ENCODE results near the gene NHLRC4.

The NHLRC4 gene

GRCh38 chr16:582218-582613 is 15.4 kb downstream of the NHLRC4 start:
- Histone ChIP-seq H3K36me3 (ENCODE audit: control insufficient read depth, insufficient read depth, low read length) (peaks cover 7% of the 10 kb centered on the region), H3K27ac (ENCODE audit: low read depth, low read length, severe bottlenecking) (no peak overlapping the region), H3K4me3 (ENCODE audit: extremely low read depth, insufficient read depth, low read length, poor library complexity, severe bottlenecking) (no peak overlapping the region), H3K4me1 (ENCODE audit: control insufficient read depth, insufficient read depth, low read length, poor library complexity, severe bottlenecking) (no peaks in the 10 kb centered on the region), H3K9me3 (ENCODE audit: control insufficient read depth, low read length) (no peaks in the 10 kb centered on the region)
- 95 to 96% methylated on average over 2 to 12 of the region's 18 CpGs for WGBS, 2 experiments (ENCODE audit: insufficient coverage in 2 of 2)

DNA sequence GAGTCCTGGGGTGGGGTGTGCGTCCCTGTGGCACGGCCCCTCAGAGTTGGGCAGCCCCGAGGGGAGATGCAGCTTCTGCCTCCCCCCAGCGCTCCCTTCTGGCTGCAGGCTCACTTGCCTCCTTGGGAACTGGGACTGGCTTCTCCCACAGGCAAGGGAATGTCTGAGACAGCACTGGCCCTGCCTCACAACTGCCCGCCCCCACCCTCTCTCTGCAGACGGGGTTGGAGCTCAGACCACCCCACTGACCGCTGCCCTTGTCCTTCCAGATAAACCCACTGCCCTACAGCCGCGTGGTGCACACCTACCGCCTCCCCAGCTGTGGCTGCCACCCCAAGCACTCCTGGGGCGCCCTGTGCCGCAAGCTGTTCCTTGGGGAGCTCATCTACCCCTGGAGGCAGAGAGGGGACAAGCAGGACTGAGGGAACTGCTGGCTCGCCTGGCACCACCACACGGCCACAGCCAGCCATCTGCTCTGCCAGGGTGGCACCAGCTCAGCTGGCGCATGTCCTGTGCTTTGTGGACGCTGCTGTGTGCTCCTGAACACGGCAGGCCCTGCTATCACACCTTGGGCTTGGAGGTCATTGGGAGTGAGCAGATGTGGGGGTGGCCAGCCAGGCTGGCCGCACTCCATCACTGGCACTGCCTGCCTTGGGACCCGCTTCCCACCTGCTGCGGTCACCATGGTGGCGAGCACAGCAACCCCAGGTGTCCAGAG is 16.0 kb downstream of the NHLRC4 start:
- no peak overlapping the region for H3K4me3 ChIP-seq (ENCODE audit: extremely low read depth, insufficient read depth, low read length, poor library complexity, severe bottlenecking)

DNA sequence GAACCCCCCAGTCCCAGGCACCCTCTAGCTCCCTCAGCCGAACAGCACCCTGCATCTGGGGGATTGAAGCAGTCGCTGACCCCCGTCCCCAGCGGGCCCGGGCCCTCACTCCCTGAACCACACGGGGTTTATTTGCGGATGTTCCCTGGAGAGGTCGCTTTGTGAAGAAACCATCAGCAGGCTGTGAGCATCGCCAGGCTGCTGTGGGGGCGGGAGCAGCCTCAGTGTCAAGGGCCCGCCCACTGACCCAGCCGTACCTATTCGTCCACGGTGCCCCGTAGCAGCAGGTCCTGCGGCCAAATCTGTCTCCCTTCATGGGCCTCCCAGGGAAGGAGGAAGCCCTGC is 16.6 kb downstream of the NHLRC4 start:
- Histone ChIP-seq H3K36me3 (ENCODE audit: control insufficient read depth, insufficient read depth, low read length) (peaks cover 7% of the 10 kb centered on the region), H3K4me1 (ENCODE audit: control insufficient read depth, insufficient read depth, low read length, poor library complexity, severe bottlenecking) (peaks cover 8% of the 10 kb centered on the region), H3K27ac (ENCODE audit: low read depth, low read length, severe bottlenecking) (no peak overlapping the region), H3K9me3 (ENCODE audit: control insufficient read depth, low read length) (no peaks in the 10 kb centered on the region), H3K4me3 (ENCODE audit: extremely low read depth, insufficient read depth, low read length, poor library complexity, severe bottlenecking) (no peak overlapping the region)
- WGBS, 2 experiments (ENCODE audit: insufficient coverage in 2 of 2): 32 to 33% methylated on average over 15 to 16 of the region's 16 CpGs

More for the DNA sequence above, 16.0 kb downstream of the NHLRC4 start:
- Histone ChIP-seq H3K27ac (ENCODE audit: low read depth, low read length, severe bottlenecking) (no peak overlapping the region), H3K4me1 (ENCODE audit: control insufficient read depth, insufficient read depth, low read length, poor library complexity, severe bottlenecking) (peaks cover 2% of the 10 kb centered on the region), H3K9me3 (ENCODE audit: control insufficient read depth, low read length) (no peaks in the 10 kb centered on the region), H3K36me3 (ENCODE audit: control insufficient read depth, insufficient read depth, low read length) (peaks cover 7% of the 10 kb centered on the region)
- 86 to 90% methylated on average over 14 to 21 of the region's 21 CpGs for WGBS, 2 experiments (ENCODE audit: insufficient coverage in 2 of 2)

DNA sequence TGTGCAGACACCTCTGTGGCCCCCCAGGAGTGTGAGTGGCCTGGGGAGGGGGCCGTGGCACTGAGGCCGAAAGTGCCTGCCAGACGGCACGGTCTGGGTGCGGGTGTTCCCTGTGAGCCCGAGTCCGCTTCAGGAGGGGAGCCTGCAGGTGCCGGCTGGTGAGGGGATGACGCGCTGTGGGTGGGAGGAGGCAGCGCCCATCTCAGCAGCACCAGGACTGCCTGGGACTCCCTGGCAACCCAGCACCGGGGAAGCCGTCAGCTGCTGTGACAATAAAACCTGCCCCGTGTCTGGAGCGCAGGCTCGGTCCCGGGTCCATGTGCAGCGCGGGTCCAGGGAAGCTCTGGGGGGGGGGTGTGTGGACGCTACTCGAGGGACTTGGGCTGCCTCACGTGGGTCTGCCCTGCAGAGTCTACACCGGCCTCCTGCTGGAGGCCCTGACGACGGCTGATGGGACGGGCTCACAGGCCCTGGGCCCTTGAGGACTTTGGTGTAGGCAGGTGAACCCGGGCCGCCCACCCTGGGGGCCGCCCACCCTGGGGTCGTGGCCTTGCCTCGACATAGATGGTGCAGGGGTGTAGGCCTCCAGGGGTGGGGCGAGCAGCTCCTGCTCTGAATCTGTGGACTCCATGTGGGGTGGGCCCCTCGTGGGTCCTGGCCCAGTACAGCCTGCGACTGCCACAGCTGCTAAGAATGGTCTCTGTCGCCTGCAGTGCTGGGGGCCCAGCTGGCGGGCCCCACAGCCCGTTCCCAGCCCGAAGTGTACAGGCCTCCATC is 17.2 kb downstream of the NHLRC4 start:
- no peak overlapping the region for H3K4me3 ChIP-seq (ENCODE audit: extremely low read depth, insufficient read depth, low read length, poor library complexity, severe bottlenecking)
- peaks cover 8% of the 10 kb centered on the region for H3K4me1 ChIP-seq (ENCODE audit: control insufficient read depth, insufficient read depth, low read length, poor library complexity, severe bottlenecking)
- H3K9me3 ChIP-seq (ENCODE audit: control insufficient read depth, low read length): no peaks in the 10 kb centered on the region
- H3K36me3 ChIP-seq (ENCODE audit: control insufficient read depth, insufficient read depth, low read length): peaks cover 7% of the 10 kb centered on the region
- WGBS, 2 experiments (ENCODE audit: insufficient coverage in 2 of 2): 67 to 69% methylated on average over 22 to 27 of the region's 38 CpGs
- no peak overlapping the region for H3K27ac ChIP-seq (ENCODE audit: low read depth, low read length, severe bottlenecking)

- Histone ChIP-seq H3K27ac (ENCODE audit: low read depth, low read length, severe bottlenecking) (no peak overlapping the region), H3K9me3 (ENCODE audit: control insufficient read depth, low read length) (no peaks in the 10 kb centered on the region), H3K4me3 (ENCODE audit: extremely low read depth, insufficient read depth, low read length, poor library complexity, severe bottlenecking) (no peak overlapping the region), H3K36me3 (ENCODE audit: control insufficient read depth, insufficient read depth, low read length) (peaks cover 3% of the 10 kb centered on the region), H3K4me1 (ENCODE audit: control insufficient read depth, insufficient read depth, low read length, poor library complexity, severe bottlenecking) (peaks cover 8% of the 10 kb centered on the region)
- WGBS, 2 experiments (ENCODE audit: insufficient coverage in 2 of 2): 48 to 49% methylated on average over 9 to 10 of the region's 10 CpGs
These were observed 18.5 kb downstream of the NHLRC4 start for GRCh38 chr16:585351-585750.

DNA sequence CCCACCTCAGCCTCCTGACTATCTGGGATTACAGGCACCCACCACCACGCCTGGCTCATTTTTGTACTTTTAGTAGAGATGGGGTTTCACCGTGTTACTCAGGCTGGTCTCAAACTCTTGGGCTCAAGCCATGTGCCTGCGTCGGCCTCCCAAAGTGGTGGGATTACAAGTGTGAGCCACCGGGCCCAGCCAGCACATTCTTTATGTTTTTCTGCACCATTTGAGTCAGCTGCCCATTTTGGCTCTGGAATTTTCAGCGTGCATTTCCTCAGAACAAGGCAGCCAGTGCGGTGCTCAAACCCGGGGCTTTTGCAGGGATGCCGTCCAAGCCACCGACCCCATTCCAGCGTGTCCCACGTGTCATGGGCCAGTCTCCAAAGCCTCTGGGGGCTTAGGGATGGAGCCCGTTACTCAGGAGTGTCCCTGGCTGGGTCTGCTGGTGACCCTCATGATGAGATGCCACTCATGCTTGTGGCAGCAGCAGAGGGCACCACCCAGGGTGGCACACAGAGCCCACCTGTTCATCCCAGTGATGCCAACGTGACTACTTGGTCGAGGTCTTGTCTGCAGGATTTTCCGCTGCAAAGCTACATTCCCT is 19.3 kb downstream of the NHLRC4 start:
- Histone ChIP-seq H3K4me1 (ENCODE audit: control insufficient read depth, insufficient read depth, low read length, poor library complexity, severe bottlenecking) (peaks cover 10% of the 10 kb centered on the region), H3K4me3 (ENCODE audit: extremely low read depth, insufficient read depth, low read length, poor library complexity, severe bottlenecking) (no peak overlapping the region), H3K36me3 (ENCODE audit: control insufficient read depth, insufficient read depth, low read length) (no peaks in the 10 kb centered on the region), H3K9me3 (ENCODE audit: control insufficient read depth, low read length) (no peaks in the 10 kb centered on the region), H3K27ac (ENCODE audit: low read depth, low read length, severe bottlenecking) (no peak overlapping the region)
- 73% methylated on average over 15 to 16 of the region's 16 CpGs for WGBS, 2 experiments (ENCODE audit: insufficient coverage in 2 of 2)

DNA sequence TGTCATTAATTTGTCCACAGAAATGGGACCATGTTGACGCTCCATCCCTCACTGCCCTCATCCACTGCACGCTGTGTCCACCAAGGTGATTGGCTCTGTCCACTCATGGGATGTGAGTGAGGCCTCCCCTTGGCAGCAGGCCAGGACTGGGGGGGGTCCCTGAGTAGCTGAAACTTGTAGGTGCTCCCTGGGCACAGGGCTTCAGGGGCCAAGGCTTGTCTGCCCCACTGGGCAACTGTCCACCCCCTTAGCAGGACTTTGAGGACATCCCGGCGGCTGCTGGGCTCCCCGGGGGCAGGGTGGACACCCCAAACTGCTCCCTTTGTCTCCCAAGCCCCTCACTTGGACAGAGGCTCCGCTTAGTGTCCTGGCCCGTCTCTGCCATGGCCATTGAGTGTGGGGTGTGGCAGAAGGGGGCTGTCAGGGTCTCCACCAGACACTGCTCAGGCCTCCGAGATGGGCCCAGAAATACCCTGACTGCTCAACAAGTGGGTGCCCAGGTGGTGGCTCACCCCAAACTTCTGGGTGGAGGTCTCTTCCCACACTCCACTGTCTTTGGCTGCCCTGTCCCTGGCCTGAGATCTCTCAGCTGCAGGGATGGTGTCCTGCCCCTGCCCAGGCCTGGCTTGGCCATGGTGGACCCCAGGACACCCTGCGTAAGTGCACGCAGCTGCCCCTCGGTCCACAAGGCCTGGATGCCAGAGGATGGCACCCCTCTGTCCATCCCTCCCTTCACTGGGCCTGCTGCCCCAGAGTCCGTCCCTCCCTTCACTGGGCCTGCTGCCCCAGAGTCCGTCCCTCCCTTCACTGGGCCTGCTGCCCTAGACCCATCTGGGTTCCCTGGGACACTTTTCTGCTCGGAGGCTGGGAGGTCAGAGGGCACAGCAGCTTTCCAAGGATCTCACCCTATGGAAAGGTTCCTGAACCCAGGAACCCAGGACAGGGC is 20.1 kb downstream of the NHLRC4 start:
- Histone ChIP-seq H3K4me1 (ENCODE audit: control insufficient read depth, insufficient read depth, low read length, poor library complexity, severe bottlenecking) (peaks cover 11% of the 10 kb centered on the region), H3K27ac (ENCODE audit: low read depth, low read length, severe bottlenecking) (no peak overlapping the region), H3K36me3 (ENCODE audit: control insufficient read depth, insufficient read depth, low read length) (no peaks in the 10 kb centered on the region), H3K4me3 (ENCODE audit: extremely low read depth, insufficient read depth, low read length, poor library complexity, severe bottlenecking) (no peak overlapping the region), H3K9me3 (ENCODE audit: control insufficient read depth, low read length) (no peaks in the 10 kb centered on the region)
- 90 to 96% methylated on average over 10 to 14 of the region's 14 CpGs for WGBS, 2 experiments (ENCODE audit: insufficient coverage in 2 of 2)

DNA sequence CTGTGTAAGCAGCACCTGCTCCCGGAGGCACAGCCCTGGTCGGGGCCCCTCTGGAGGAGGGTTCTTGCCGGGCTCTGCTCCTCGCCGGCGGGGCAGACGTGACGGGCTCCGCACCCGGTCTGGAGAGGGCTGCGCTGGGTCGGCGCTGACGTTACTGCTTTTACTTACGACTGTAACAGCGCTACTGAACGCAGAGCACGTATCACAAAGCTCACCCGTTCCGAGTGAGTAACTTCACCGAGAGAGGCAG is 21.8 kb downstream of the NHLRC4 start:
- Histone ChIP-seq H3K36me3 (ENCODE audit: control insufficient read depth, insufficient read depth, low read length) (peaks cover 2% of the 10 kb centered on the region), H3K4me3 (ENCODE audit: extremely low read depth, insufficient read depth, low read length, poor library complexity, severe bottlenecking) (peak overlapping the region; percentile 59), H3K27ac (ENCODE audit: low read depth, low read length, severe bottlenecking) (peak overlapping the region; percentile 96), H3K9me3 (ENCODE audit: control insufficient read depth, low read length) (no peaks in the 10 kb centered on the region), H3K4me1 (ENCODE audit: control insufficient read depth, insufficient read depth, low read length, poor library complexity, severe bottlenecking) (peaks cover 11% of the 10 kb centered on the region)
- WGBS, 2 experiments (ENCODE audit: insufficient coverage in 2 of 2): 0 to 2% methylated on average over 21 of the region's 21 CpGs

DNA sequence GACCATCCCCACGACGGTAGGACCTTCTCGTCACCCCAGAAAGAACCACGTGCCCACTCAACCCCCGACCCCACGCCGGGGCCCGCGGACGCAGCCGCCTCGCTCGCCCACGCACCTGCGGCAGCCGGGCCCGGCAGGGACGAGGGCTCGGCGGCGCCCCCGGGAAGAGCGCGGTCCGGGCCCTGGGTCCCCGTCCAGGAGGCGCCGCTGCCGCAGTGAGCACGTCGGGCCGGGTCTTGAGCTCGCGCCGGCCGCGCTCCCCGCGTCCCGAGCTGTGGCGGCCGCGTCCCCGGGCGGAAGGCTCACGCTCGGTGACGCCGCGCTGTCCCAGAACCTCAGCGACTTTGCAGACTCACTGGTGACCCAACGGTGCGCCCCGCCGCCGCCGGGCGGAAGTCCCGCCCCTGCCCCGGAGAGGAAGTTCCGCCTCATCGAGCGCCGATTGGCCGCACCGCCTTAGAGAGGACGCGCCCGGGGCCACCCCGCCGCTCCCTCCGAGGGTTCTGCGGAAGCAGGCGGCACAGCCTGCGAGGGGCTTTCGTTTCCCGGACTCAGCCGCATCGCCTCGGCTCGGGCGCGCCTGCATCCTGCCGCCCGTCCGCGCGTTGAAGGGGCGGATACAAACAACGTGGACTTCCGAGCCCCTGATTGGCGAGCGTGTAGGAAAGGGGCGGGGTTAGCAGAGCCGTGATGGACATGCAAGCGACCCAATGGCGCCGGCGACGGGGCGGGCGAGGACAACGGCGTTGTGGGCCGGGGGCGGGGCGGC is 22.3 kb downstream of the NHLRC4 start:
- H3K4me1 ChIP-seq (ENCODE audit: control insufficient read depth, insufficient read depth, low read length, poor library complexity, severe bottlenecking): peaks cover 11% of the 10 kb centered on the region
- peaks cover 5% of the 10 kb centered on the region for H3K36me3 ChIP-seq (ENCODE audit: control insufficient read depth, insufficient read depth, low read length)
- H3K27ac ChIP-seq (ENCODE audit: low read depth, low read length, severe bottlenecking): peak overlapping the region; percentile 96
- H3K9me3 ChIP-seq (ENCODE audit: control insufficient read depth, low read length): no peaks in the 10 kb centered on the region
- WGBS, 2 experiments (ENCODE audit: insufficient coverage in 2 of 2): 1% methylated on average over 104 to 106 of the region's 107 CpGs
- H3K4me3 ChIP-seq (ENCODE audit: extremely low read depth, insufficient read depth, low read length, poor library complexity, severe bottlenecking): peak overlapping the region; percentile 59

- 0 to 1% methylated on average over 32 to 52 of the region's 67 CpGs for WGBS, 2 experiments (ENCODE audit: insufficient coverage in 2 of 2)
- Histone ChIP-seq H3K9me3 (ENCODE audit: control insufficient read depth, low read length) (no peaks in the 10 kb centered on the region), H3K36me3 (ENCODE audit: control insufficient read depth, insufficient read depth, low read length) (peaks cover 5% of the 10 kb centered on the region), H3K4me3 (ENCODE audit: extremely low read depth, insufficient read depth, low read length, poor library complexity, severe bottlenecking) (peak within 1 kb of the TSS; percentile 78), H3K27ac (ENCODE audit: low read depth, low read length, severe bottlenecking) (peak within 1 kb of the TSS; percentile 96), H3K4me1 (ENCODE audit: control insufficient read depth, insufficient read depth, low read length, poor library complexity, severe bottlenecking) (peaks cover 11% of the 10 kb centered on the region)
These were observed 22.9 kb downstream of the NHLRC4 start, which contains the start of gene RAB40C for GRCh38 chr16:589658-590187. RAB40C (plus strand) TSS chr16:590066; CDS start chr16:590292, 226 bp downstream.

All from mesodermal cell (in vitro differentiated cells).